Subcutaneous preadipocyte (primary cell): ENCODE data around the gene POMGNT2. TPM values are rescaled to one million over a fixed set of nuclear protein-coding genes. Genes with fewer than 3 reads are reported as not detected.

Experiments used
- total RNA-seq: library from RNA; depleted of rRNA; stranded (reverse); fragments of >200 nt; gene quantifications from 2 replicates; pipeline ENCODE4 v1.2.3, GENCODE V29; 2012

Gene POMGNT2
- total RNA-seq, result 12.9 and 15.1 TPM in 2 replicates

GRCh38 chr3:43105596-43106292 is at the start of gene POMGNT2:
Gene POMGNT2, minus strand, starts transcription at chr3:43106079. Its CDS starts 24,648 bp downstream, at chr3:43081431.

Other genes with a start within 250 kb of the POMGNT2 start
- gene CYP8B1, start 230.2 kb downstream of the POMGNT2 start, total RNA-seq, result not detected in 2 replicates
- 0.98 and 2.2 TPM in 2 replicates for gene ZNF662, start 199.9 kb downstream of the POMGNT2 start, total RNA-seq
- 0.39 and 0.73 TPM in 2 replicates for gene GASK1A, start 126.8 kb downstream of the POMGNT2 start, total RNA-seq
- 10.3 and 15.4 TPM in 2 replicates for gene SNRK, start 180.5 kb upstream of the POMGNT2 start, total RNA-seq